Fibroblast of lung (primary cell): ENCODE measurements around the gene ALOX5.

Source experiments
- CTCF ChIP-seq, 2 donors: IDR thresholded peaks in 1 of 2; conservative IDR thresholded peaks in 1 of 2; 1 replicate in 1 of 2; 2 replicates in 1 of 2; pipeline ENCODE4 v1.5.1; 2011 to 2012; ENCODE audit warnings: low read length in 2 of 2, control low read depth in 1 of 2, inconsistent platforms in 1 of 2, low read depth in 1 of 2, mild to moderate bottlenecking in 1 of 2
- EZH2 ChIP-seq: IDR thresholded peaks from 2 replicates; pipeline ENCODE4 v1.5.1; 2012; ENCODE audit warnings: low read length, control low read depth, mild to moderate bottlenecking; ENCODE audit errors: missing control alignments

DNA sequence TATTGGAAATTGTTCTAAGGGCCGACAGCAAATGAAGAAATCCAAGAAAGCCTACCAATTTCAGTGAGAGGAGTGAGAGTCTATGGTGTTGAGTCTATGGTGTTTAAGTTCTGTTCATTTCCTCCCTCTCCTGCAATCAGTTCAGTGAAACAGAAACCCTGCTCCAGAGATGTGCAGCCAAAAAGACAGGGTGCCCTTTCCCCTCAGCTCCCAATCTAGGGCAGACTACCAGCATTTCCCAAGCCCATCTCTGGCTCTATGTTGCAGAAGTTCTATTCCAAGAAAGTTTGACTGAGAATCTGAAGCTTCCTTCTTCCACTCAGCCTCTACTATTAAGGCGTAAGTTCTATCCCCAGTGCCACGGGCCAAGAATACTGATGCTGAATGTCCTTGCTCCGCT, 18.5 kb upstream of the ALOX5 start:
- no peak for TF ChIP-seq CTCF (conservative IDR thresholded peaks at IDR 0.05 in 1 of 2, IDR thresholded peaks at IDR 0.05 in 1 of 2; ENCODE audit: low read depth in 1 of 2, low read length in 2 of 2)
- TF ChIP-seq EZH2, result no peak
